Measurements from ENCODE around the gene ZBTB17.

The ZBTB17 gene

GRCh38 chr1:15953791-15954241 is 22.1 kb downstream of the ZBTB17 start:
- peaks cover 30 to 36% of the 10 kb centered on the region in 2 donors for H3K4me1 ChIP-seq (ENCODE audit: control insufficient read depth in 1 of 2, insufficient read depth in 2 of 2, low read length in 2 of 2)
- no peak overlapping the region for H3K9ac ChIP-seq (ENCODE audit: low read depth in 1 of 2, low read length in 2 of 2)
- H3K4me3 ChIP-seq (ENCODE audit: low read depth in 1 of 2, low read length in 2 of 2) = no peak overlapping the region
- H3K27ac ChIP-seq (ENCODE audit: low read depth, low read length) = no peak overlapping the region
- peaks cover 6 to 19% of the 10 kb centered on the region in 2 donors for H3K36me3 ChIP-seq (ENCODE audit: control insufficient read depth in 1 of 2, insufficient read depth in 2 of 2, low read length in 2 of 2)
- H3K27me3 ChIP-seq (ENCODE audit: control insufficient read depth in 1 of 2, insufficient read depth in 2 of 2, low read length in 2 of 2) = no peaks in the 10 kb centered on the region
- no peaks in the 10 kb centered on the region for H3K9me3 ChIP-seq (ENCODE audit: control insufficient read depth in 1 of 2, low read length in 2 of 2)

DNA sequence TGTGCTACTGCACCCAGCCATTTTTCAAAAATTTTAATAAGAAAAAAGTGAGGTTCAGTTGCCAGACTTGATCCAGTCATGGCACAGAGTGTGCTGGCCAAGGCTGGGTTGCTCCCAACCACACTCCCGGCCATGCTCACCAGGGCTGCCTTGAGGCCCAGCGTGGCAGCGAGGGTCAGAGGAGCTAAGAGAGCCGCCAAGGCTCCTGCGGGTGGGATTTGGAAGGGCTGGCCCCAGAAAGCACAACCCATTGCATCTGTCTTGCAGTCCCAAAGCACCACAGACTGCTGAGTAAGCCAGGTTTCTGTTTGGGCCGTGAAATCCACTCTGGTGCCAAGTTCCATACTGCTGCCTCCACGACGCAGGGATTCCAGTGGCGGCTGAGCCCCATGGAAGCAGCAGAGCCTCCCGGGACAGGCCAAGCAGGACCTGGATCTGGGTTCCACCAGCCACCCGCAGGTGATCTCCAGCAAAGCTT is 22.6 kb downstream of the ZBTB17 start:
- Histone ChIP-seq H3K9me3 (ENCODE audit: control insufficient read depth in 1 of 2, low read length in 2 of 2) (no peaks in the 10 kb centered on the region), H3K27me3 (ENCODE audit: control insufficient read depth in 1 of 2, insufficient read depth in 2 of 2, low read length in 2 of 2) (no peaks in the 10 kb centered on the region), H3K4me3 (ENCODE audit: low read depth in 1 of 2, low read length in 2 of 2) (no peak overlapping the region), H3K36me3 (ENCODE audit: control insufficient read depth in 1 of 2, insufficient read depth in 2 of 2, low read length in 2 of 2) (peaks cover 6 to 22% of the 10 kb centered on the region in 2 donors), H3K27ac (ENCODE audit: low read depth, low read length) (no peak overlapping the region), H3K4me1 (ENCODE audit: control insufficient read depth in 1 of 2, insufficient read depth in 2 of 2, low read length in 2 of 2) (peaks cover 35 to 36% of the 10 kb centered on the region in 2 donors), H3K9ac (ENCODE audit: low read depth in 1 of 2, low read length in 2 of 2) (no peak overlapping the region)

DNA sequence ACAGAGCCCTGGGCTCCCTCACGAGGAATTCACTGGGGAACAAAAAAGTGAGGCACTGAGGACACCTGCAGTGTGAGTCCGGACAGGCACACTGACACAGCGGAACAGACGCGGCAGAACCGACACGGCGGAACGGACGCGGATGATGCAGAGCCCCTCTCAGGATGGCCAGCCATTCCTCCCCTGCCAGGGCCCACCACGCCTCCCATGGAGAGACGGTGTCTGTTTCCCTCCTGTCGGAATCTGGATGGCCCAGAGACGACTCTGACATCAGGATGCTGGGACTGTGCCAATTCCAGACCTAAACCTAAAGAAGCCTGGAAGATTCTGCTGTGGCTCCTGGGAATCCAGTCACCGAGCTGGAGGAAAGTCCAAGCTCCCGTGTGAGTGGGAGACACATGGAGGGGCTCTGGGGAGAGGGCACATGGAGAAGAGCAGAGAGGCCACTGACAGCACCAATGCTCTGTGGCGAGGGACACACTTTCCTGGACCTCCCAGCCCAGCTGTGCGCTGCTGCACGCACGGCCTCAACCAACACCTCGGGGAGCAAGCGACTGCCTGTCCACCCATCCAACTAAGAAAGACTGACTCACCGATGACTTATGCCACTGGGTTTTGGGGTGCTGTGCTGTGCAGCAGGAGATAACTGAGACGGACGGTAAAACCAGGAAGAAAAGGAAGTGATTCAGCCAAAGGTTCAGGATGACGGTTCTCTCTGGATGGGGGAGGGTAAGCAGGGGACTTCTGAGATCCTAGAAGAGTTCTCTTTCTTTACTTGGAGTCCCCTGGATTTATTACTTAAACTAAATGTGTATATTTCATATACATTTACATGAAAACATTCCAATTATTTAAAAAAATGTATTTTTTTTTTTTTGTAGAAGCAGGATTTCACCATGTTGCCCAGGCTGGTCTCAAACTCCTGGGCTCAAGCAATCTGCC is 23.3 kb downstream of the ZBTB17 start:
- Histone ChIP-seq H3K9ac (ENCODE audit: low read depth in 1 of 2, low read length in 2 of 2) (no peak overlapping the region), H3K4me1 (ENCODE audit: control insufficient read depth in 1 of 2, insufficient read depth in 2 of 2, low read length in 2 of 2) (peaks cover 36 to 39% of the 10 kb centered on the region in 2 donors), H3K9me3 (ENCODE audit: control insufficient read depth in 1 of 2, low read length in 2 of 2) (no peaks in the 10 kb centered on the region), H3K4me3 (ENCODE audit: low read depth in 1 of 2, low read length in 2 of 2) (no peak overlapping the region), H3K27ac (ENCODE audit: low read depth, low read length) (no peak overlapping the region), H3K27me3 (ENCODE audit: control insufficient read depth in 1 of 2, insufficient read depth in 2 of 2, low read length in 2 of 2) (no peaks in the 10 kb centered on the region), H3K36me3 (ENCODE audit: control insufficient read depth in 1 of 2, insufficient read depth in 2 of 2, low read length in 2 of 2) (peaks cover 4 to 29% of the 10 kb centered on the region in 2 donors)

DNA sequence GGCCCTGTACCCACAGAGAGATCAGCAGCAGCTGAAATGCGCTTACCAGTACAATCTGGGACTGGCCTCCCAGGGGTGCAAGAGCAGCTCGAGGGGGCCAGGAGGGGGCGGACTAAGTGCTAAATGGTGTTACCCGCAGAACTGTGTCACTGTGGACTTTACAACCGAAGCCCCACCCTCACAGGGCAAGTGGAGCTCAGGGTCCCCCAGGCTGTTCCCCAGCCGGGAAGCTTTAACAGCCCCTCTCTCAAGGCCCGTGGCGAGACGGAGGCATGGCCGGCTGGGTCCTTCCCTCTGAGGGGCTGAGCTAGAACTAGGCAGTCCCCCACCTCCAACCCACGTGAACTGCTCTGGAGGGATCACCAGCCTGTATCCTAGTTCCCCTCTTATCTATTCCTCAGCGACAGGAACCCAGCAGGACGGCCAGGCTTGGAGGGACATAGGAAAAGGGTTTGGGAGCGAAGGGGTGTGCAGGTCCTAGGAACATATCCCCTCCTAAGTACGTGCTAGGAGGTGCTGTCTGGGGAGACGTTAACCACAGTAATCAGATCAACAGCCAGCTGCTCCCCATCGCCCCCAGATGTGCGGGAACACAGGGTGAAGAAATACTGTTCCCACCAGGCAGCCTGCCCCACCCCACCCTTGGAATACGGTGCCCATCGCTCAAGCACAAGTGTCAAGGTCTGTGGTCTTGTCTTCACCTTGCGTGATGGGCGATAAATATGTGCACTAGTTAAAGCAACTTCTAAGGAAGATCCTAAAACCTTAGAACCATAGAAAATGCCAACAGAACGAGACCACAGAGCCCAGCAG is 24.4 kb downstream of the ZBTB17 start:
- Histone ChIP-seq H3K9ac (ENCODE audit: low read depth in 1 of 2, low read length in 2 of 2) (no peak overlapping the region), H3K9me3 (ENCODE audit: control insufficient read depth in 1 of 2, low read length in 2 of 2) (no peaks in the 10 kb centered on the region), H3K4me1 (ENCODE audit: control insufficient read depth in 1 of 2, insufficient read depth in 2 of 2, low read length in 2 of 2) (peaks cover 36 to 39% of the 10 kb centered on the region in 2 donors), H3K36me3 (ENCODE audit: control insufficient read depth in 1 of 2, insufficient read depth in 2 of 2, low read length in 2 of 2) (peaks cover 6 to 40% of the 10 kb centered on the region in 2 donors), H3K4me3 (ENCODE audit: low read depth in 1 of 2, low read length in 2 of 2) (no peak overlapping the region), H3K27ac (ENCODE audit: low read depth, low read length) (no peak overlapping the region), H3K27me3 (ENCODE audit: control insufficient read depth in 1 of 2, insufficient read depth in 2 of 2, low read length in 2 of 2) (no peaks in the 10 kb centered on the region)

DNA sequence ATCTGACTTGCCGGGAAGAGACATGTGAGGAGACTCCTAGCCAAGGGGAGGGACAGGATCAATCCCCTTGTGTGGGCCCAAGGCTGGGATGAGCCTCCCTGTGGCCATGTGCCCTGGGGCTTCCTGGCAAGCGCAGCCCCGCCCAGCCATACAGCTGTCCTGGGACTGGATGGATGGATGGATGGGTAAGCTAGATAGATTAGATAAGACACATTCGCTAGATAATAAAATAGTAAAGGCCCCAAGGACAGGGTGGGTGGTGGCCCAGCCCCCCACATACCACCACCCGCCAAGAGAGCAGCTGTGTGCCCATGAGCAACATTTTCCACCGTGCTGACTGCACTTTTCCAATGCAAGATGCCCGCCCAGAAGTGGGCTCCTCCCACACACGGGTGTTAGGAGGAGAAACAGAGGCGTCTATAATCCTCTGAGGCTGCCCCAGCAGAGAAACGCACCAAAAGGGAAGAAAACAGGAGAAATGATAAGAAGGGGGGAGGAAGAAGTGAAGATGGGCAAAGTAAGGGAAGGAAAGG is 25.1 kb downstream of the ZBTB17 start:
- Histone ChIP-seq H3K4me3 (ENCODE audit: low read depth in 1 of 2, low read length in 2 of 2) (no peak overlapping the region), H3K9me3 (ENCODE audit: control insufficient read depth in 1 of 2, low read length in 2 of 2) (no peaks in the 10 kb centered on the region), H3K36me3 (ENCODE audit: control insufficient read depth in 1 of 2, insufficient read depth in 2 of 2, low read length in 2 of 2) (peaks cover 6 to 47% of the 10 kb centered on the region in 2 donors), H3K27me3 (ENCODE audit: control insufficient read depth in 1 of 2, insufficient read depth in 2 of 2, low read length in 2 of 2) (no peaks in the 10 kb centered on the region), H3K27ac (ENCODE audit: low read depth, low read length) (no peak overlapping the region), H3K4me1 (ENCODE audit: control insufficient read depth in 1 of 2, insufficient read depth in 2 of 2, low read length in 2 of 2) (peaks cover 36 to 39% of the 10 kb centered on the region in 2 donors), H3K9ac (ENCODE audit: low read depth in 1 of 2, low read length in 2 of 2) (no peak overlapping the region)

GRCh38 chr1:15950302-15950701 is 25.6 kb downstream of the ZBTB17 start:
- peak overlapping the region in 1 of 2 donors; percentile 25 for H3K9ac ChIP-seq (ENCODE audit: low read depth in 1 of 2, low read length in 2 of 2)
- peaks cover 36 to 39% of the 10 kb centered on the region in 2 donors for H3K4me1 ChIP-seq (ENCODE audit: control insufficient read depth in 1 of 2, insufficient read depth in 2 of 2, low read length in 2 of 2)
- H3K4me3 ChIP-seq (ENCODE audit: low read depth in 1 of 2, low read length in 2 of 2) = peak overlapping the region in 1 of 2 donors; percentile 8

DNA sequence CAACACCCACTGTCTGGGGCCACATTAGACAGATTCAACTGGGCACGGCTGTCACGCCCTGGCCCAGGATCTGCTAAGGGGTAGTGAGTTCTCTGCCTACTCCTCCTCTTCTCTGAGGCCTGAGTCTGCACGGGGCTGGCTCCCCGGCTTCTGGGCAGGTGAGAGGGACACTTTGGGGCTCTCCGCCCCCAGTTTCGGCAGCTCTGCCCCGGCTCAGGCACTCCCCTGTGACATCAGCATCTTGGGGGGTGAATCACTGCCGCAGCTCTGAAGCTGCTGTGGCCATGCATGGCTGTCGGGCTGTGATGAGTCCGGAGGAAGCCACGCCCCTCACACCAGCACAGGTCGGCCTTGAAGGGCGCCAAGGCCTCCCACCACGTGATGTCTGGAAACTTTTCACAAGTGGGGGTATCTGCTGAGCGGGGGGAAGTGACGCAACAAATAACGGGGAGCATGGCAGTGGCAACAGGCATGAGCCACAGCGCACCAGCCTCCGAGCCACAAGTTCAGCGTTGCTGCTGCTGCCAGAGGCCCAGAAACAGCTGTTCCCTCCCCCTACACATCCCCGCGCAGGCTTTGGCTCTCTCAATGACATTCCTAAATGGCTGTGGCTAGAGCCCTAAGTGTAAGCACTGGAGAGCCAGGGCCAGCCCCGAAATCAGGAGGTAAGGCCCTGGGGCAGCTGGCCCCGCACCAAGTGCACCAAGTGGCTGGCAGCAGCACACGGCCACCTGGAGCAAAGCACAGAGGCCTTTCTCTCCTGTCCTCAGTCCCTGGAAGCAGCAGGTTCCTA is 26.3 kb downstream of the ZBTB17 start:
- no peaks in the 10 kb centered on the region for H3K9me3 ChIP-seq (ENCODE audit: control insufficient read depth in 1 of 2, low read length in 2 of 2)
- H3K27me3 ChIP-seq (ENCODE audit: control insufficient read depth in 1 of 2, insufficient read depth in 2 of 2, low read length in 2 of 2) = no peaks in the 10 kb centered on the region
- H3K4me1 ChIP-seq (ENCODE audit: control insufficient read depth in 1 of 2, insufficient read depth in 2 of 2, low read length in 2 of 2) = peaks cover 36 to 39% of the 10 kb centered on the region in 2 donors
- peak overlapping the region; percentile 25 to 62 for H3K9ac ChIP-seq (ENCODE audit: low read depth in 1 of 2, low read length in 2 of 2)
- H3K4me3 ChIP-seq (ENCODE audit: low read depth in 1 of 2, low read length in 2 of 2) = peak overlapping the region; percentile 6 to 8
- peaks cover 10 to 59% of the 10 kb centered on the region in 2 donors for H3K36me3 ChIP-seq (ENCODE audit: control insufficient read depth in 1 of 2, insufficient read depth in 2 of 2, low read length in 2 of 2)
- H3K27ac ChIP-seq (ENCODE audit: low read depth, low read length) = peak overlapping the region; percentile 73

More at GRCh38 chr1:15950302-15950701, 25.6 kb downstream of the ZBTB17 start:
- Histone ChIP-seq H3K27me3 (ENCODE audit: control insufficient read depth in 1 of 2, insufficient read depth in 2 of 2, low read length in 2 of 2) (no peaks in the 10 kb centered on the region), H3K36me3 (ENCODE audit: control insufficient read depth in 1 of 2, insufficient read depth in 2 of 2, low read length in 2 of 2) (peaks cover 8 to 52% of the 10 kb centered on the region in 2 donors), H3K9me3 (ENCODE audit: control insufficient read depth in 1 of 2, low read length in 2 of 2) (no peaks in the 10 kb centered on the region), H3K27ac (ENCODE audit: low read depth, low read length) (peak overlapping the region; percentile 73)

DNA sequence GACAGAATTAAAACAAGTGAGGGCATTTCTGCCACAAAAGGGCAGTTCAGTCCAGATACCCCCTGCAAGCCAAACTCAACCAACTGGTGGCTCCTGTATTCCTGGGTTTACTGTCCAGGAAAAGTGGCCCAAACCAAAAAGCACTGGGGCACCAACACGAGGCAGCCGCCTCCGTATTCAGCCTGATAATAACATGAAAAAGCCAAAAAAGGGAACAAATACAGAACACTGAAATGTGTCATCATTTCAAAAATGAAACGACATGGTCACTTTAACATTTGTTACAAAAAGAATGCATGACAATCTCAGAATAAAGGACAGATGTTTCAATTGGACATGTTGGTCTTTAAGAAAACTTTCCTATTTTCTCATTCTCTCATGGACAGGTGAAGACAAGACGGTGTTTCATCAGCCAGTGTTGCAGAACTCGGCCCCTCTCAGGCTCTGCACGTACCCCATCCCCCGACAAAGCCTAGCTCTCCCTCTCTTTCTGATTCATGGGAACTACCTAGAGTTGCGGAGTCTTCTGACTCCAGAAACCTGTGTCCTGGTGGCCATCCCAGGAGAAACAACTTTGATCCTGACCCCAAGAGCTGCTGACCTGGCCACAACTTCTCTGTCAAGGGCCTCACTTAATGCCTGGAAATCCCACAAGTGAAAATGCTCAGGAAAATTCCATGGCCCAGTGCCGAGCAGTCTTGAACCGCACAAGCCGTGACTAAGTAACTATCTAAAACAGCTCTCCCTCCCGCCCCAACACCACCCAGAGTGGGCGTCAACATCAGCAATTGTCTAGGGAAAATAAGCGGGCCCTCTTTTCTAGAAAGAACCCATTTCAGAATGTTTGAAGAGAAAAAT is 27.1 kb downstream of the ZBTB17 start:
- H3K9ac ChIP-seq (ENCODE audit: low read depth in 1 of 2, low read length in 2 of 2) = peak overlapping the region in 1 of 2 donors; percentile 62

More for the DNA sequence above, 27.1 kb downstream of the ZBTB17 start:
- Histone ChIP-seq H3K27me3 (ENCODE audit: control insufficient read depth in 1 of 2, insufficient read depth in 2 of 2, low read length in 2 of 2) (no peaks in the 10 kb centered on the region), H3K4me1 (ENCODE audit: control insufficient read depth in 1 of 2, insufficient read depth in 2 of 2, low read length in 2 of 2) (peaks cover 34% of the 10 kb centered on the region in 2 donors), H3K9me3 (ENCODE audit: control insufficient read depth in 1 of 2, low read length in 2 of 2) (no peaks in the 10 kb centered on the region), H3K27ac (ENCODE audit: low read depth, low read length) (peak overlapping the region; percentile 73), H3K36me3 (ENCODE audit: control insufficient read depth in 1 of 2, insufficient read depth in 2 of 2, low read length in 2 of 2) (peaks cover 10 to 62% of the 10 kb centered on the region in 2 donors), H3K4me3 (ENCODE audit: low read depth in 1 of 2, low read length in 2 of 2) (peak overlapping the region in 1 of 2 donors; percentile 6)

Data from duodenal mucosa (tissue), 2 donors.